ENCODE measurements around the gene IL6ST.

Gene IL6ST

GRCh38 chr5:55919625-55920024, 75.1 kb downstream of the IL6ST start:
- DNase-seq (ENCODE audit: extremely low read depth, insufficient read length), result no peak
- H3K36me3 ChIP-seq (ENCODE audit: control insufficient read depth, insufficient read depth, low read length), result no peaks in the 10 kb centered on the region
- no peak overlapping the region for H3K4me3 ChIP-seq (replicated peaks; ENCODE audit: low read depth, low read length)
- H3K27me3 ChIP-seq (replicated peaks; ENCODE audit: control insufficient read depth, insufficient read depth, low read length), result no peaks in the 10 kb centered on the region; the same call in 1 of the 2 replicates
- no peak for TF ChIP-seq CTCF (IDR thresholded peaks at IDR 0.05; ENCODE audit: insufficient read depth, low read length, poor library complexity, severe bottlenecking)

- TF ChIP-seq CTCF (IDR thresholded peaks at IDR 0.05; ENCODE audit: insufficient read depth, low read length, poor library complexity, severe bottlenecking), result no peak
- Histone ChIP-seq H3K36me3 (ENCODE audit: control insufficient read depth, insufficient read depth, low read length) (no peaks in the 10 kb centered on the region), H3K4me3 (replicated peaks; ENCODE audit: low read depth, low read length) (no peak overlapping the region), H3K27me3 (replicated peaks; ENCODE audit: control insufficient read depth, insufficient read depth, low read length) (no peaks in the 10 kb centered on the region; the same call in 1 of the 2 replicates)
- no peak for DNase-seq (ENCODE audit: extremely low read depth, insufficient read length)
Observed at GRCh38 chr5:55918087-55919035, 76.4 kb downstream of the IL6ST start.

GRCh38 chr5:55917402-55918086, 77.2 kb downstream of the IL6ST start:
- H3K27me3 ChIP-seq (replicated peaks; ENCODE audit: control insufficient read depth, insufficient read depth, low read length), result no peaks in the 10 kb centered on the region; the same call in 1 of the 2 replicates
- no peaks in the 10 kb centered on the region for H3K36me3 ChIP-seq (ENCODE audit: control insufficient read depth, insufficient read depth, low read length)
- H3K4me3 ChIP-seq (replicated peaks; ENCODE audit: low read depth, low read length), result no peak overlapping the region
- no peak for DNase-seq (ENCODE audit: extremely low read depth, insufficient read length)
- TF ChIP-seq CTCF (IDR thresholded peaks at IDR 0.05; ENCODE audit: insufficient read depth, low read length, poor library complexity, severe bottlenecking), result no peak

- H3K4me3 ChIP-seq (replicated peaks; ENCODE audit: low read depth, low read length), result no peak overlapping the region
Observed at GRCh38 chr5:55916986-55917385, 77.8 kb downstream of the IL6ST start.

GRCh38 chr5:55915783-55916182, 79.0 kb downstream of the IL6ST start:
- no peak for DNase-seq (ENCODE audit: extremely low read depth, insufficient read length)
- Histone ChIP-seq H3K4me3 (replicated peaks; ENCODE audit: low read depth, low read length) (no peak overlapping the region), H3K27me3 (replicated peaks; ENCODE audit: control insufficient read depth, insufficient read depth, low read length) (no peaks in the 10 kb centered on the region; the same call in 1 of the 2 replicates), H3K36me3 (ENCODE audit: control insufficient read depth, insufficient read depth, low read length) (no peaks in the 10 kb centered on the region)
- TF ChIP-seq CTCF (IDR thresholded peaks at IDR 0.05; ENCODE audit: insufficient read depth, low read length, poor library complexity, severe bottlenecking), result no peak

More at GRCh38 chr5:55916986-55917385, 77.8 kb downstream of the IL6ST start:
- H3K27me3 ChIP-seq (replicated peaks; ENCODE audit: control insufficient read depth, insufficient read depth, low read length), result no peaks in the 10 kb centered on the region; the same call in 1 of the 2 replicates
- DNase-seq (ENCODE audit: extremely low read depth, insufficient read length), result no peak
- TF ChIP-seq CTCF (IDR thresholded peaks at IDR 0.05; ENCODE audit: insufficient read depth, low read length, poor library complexity, severe bottlenecking), result no peak
- H3K36me3 ChIP-seq (ENCODE audit: control insufficient read depth, insufficient read depth, low read length), result no peaks in the 10 kb centered on the region

All from GM06990 (cell line).